ENCODE data around the gene SMC2.

DNA sequence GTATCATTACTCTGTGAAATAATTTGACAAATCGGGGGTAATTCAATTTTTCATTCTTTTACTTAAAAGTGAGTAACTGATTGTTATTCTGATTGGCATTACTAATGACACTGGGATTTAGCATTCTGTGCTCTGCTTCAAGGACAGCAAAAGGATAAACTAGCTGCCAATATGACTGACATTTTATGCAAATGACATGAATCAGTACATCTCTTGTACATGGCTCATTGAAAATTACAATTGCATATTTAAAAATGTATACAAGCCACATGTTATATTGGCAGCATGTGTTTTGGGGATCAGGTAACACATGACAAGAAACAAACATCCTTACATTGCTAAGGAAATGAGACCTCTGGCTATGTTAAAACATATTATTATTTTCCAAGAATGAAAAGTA, 79.0 kb downstream of the SMC2 start:
- TF ChIP-seq GATA2 (IDR thresholded peaks at IDR 0.05; ENCODE audit: low read depth, low read length) (no peak), GATA3 (IDR thresholded peaks at IDR 0.05; ENCODE audit: low read depth, low read length) (no peak)
